Measurements from ENCODE around the gene MAPRE2.

MAPRE2 gene

DNA sequence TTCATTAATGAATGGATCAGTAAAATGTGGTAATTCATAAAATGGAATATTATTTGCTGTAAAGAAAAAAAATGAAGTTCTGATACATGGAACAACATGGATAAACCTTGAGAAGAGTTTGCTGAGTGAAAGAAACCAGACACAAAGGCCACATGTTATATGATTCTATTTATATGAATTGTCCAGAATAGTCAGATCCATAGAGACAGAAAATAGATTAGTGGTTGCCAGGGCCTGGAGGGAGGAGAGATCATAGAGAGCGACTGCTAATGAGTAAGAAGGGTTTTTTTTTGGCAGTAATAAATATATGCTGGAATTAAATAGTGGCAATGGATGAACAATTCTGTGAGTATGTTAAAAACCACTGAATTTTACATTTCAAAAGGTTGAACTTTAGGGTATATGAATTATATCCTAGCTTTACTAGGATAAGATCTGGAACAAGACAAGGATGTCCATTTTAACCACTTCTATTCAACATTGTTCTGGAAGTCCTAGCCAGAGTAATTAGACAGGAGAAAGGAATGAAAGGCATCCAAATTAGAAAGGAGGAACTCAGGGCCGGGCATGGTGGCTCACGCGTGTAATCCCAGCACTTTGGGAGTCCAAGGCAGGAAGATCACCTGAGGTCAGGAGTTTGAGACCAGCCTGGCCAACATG is 48.8 kb downstream of the MAPRE2 start:
- TF ChIP-seq, protein P1, sequence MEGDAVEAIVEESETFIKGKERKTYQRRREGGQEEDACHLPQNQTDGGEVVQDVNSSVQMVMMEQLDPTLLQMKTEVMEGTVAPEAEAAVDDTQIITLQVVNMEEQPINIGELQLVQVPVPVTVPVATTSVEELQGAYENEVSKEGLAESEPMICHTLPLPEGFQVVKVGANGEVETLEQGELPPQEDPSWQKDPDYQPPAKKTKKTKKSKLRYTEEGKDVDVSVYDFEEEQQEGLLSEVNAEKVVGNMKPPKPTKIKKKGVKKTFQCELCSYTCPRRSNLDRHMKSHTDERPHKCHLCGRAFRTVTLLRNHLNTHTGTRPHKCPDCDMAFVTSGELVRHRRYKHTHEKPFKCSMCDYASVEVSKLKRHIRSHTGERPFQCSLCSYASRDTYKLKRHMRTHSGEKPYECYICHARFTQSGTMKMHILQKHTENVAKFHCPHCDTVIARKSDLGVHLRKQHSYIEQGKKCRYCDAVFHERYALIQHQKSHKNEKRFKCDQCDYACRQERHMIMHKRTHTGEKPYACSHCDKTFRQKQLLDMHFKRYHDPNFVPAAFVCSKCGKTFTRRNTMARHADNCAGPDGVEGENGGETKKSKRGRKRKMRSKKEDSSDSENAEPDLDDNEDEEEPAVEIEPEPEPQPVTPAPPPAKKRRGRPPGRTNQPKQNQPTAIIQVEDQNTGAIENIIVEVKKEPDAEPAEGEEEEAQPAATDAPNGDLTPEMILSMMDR (IDR thresholded peaks at IDR 0.05) = no peak
- no peak overlapping the region for H3K27ac ChIP-seq
- no peak overlapping the region for H3K4me3 ChIP-seq (ENCODE audit: low read depth in 1 of 2, low read length in 1 of 2)

DNA sequence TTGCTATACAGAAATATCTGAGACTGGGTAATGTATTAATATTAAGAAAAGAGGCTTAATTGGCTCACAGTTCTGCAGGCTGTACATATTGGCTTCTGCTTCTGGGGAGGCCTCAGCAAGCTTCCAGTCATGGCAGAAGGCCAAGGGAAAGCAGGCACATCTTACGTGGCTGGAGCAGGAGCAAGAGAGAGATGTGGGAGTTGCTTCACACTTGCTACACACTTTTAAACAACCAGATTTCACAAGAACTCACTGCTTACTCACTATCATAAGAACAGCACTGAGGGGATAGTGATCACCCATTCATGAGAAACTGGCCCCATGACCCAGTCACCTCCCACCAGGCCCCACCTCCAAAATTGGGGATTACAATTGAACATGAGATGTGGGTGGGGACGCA is 50.6 kb downstream of the MAPRE2 start:
- TF ChIP-seq, protein P1 (IDR thresholded peaks at IDR 0.05) = no peak
- Histone ChIP-seq H3K9me3 (no peaks in the 10 kb centered on the region), H3K4me1 (ENCODE audit: control insufficient read depth in 1 of 2, insufficient read depth in 1 of 2, low read depth in 1 of 2, low read length in 1 of 2) (peaks cover 4 to 6% of the 10 kb centered on the region in 2 experiments), H3K27me3 (no peaks in the 10 kb centered on the region), H3K4me3 (ENCODE audit: low read depth in 1 of 2, low read length in 1 of 2) (no peak overlapping the region), H3K27ac (no peak overlapping the region), H3K36me3 (no peaks in the 10 kb centered on the region)

More for the DNA sequence above, 48.8 kb downstream of the MAPRE2 start:
- Histone ChIP-seq H3K9me3 (no peaks in the 10 kb centered on the region), H3K27me3 (no peaks in the 10 kb centered on the region), H3K36me3 (no peaks in the 10 kb centered on the region), H3K4me1 (ENCODE audit: control insufficient read depth in 1 of 2, insufficient read depth in 1 of 2, low read depth in 1 of 2, low read length in 1 of 2) (peaks cover 4 to 6% of the 10 kb centered on the region in 2 experiments)

DNA sequence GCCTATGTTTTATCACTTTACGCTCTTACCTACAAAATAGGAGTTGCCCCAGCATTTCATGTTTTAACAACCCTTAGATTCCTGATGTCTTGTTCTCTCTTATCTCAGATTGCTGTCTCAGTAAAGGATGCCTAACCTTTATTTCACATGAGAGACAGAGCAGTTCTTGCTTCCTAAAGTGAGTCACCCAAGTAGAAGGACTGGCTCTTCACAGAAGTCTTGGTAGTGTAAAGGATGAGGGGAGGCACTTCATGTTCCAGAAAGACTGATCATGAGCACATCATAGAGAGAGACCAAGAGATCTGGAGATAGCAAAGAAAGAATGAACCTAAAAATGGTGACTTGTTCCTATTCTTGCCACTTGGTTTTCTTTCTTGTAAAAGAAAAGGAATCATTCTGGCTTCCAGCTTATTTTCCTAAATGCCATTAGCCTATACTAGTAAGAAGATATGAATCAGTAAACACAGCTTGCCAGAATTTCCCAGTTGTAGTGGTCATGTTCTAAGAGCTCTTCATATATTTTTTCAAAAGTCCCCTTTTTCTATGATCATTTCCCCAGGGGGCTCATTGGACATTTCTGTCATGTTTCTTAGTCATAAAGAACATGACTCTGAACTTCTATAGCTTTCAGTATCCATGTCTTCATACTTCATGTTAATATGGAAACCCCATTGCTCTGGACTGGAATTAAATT is 54.9 kb downstream of the MAPRE2 start:
- Histone ChIP-seq H3K27ac (no peak overlapping the region), H3K36me3 (no peaks in the 10 kb centered on the region), H3K9me3 (no peaks in the 10 kb centered on the region), H3K27me3 (no peaks in the 10 kb centered on the region), H3K4me1 (ENCODE audit: control insufficient read depth in 1 of 2, insufficient read depth in 1 of 2, low read depth in 1 of 2, low read length in 1 of 2) (peaks cover 4 to 6% of the 10 kb centered on the region in 2 experiments), H3K4me3 (ENCODE audit: low read depth in 1 of 2, low read length in 1 of 2) (no peak overlapping the region)
- TF ChIP-seq, protein P1 (IDR thresholded peaks at IDR 0.05) = no peak

DNA sequence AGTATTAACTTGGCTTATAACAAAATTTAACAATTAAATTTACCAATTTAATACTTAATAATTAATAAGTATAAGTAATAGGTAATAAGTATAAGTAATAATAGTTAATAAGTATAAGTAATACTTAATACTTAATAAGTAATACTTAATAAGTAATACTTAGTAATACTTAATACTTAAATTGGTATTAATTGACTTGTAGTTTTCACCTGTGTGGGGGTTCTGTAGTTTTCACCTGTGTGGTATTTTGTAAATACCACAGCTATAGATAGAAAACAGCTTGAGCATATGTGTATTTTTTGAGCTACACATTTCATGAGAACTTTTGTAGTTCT is 55.4 kb downstream of the MAPRE2 start:
- Histone ChIP-seq H3K4me3 (ENCODE audit: low read depth in 1 of 2, low read length in 1 of 2) (no peak overlapping the region), H3K27me3 (no peaks in the 10 kb centered on the region)

DNA sequence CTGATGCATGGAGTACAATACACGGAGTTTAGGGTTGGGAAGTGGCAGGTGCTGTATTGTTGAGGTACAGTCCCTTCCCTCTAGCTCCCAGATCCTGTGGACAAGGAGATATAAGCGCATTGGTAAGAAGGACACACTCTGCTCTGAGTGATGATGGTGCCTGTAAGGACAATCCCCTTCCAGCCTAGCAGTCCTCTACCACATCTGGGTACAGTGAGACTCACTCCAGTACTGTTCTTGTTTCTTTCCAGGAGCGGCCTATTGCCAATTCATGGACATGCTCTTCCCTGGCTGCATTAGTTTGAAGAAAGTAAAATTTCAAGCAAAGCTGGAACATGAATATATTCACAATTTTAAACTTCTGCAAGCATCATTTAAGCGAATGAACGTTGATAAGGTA is 56.0 kb downstream of the MAPRE2 start:
- Histone ChIP-seq H3K27ac (no peak overlapping the region), H3K27me3 (no peaks in the 10 kb centered on the region), H3K36me3 (peaks cover 5% of the 10 kb centered on the region), H3K4me1 (ENCODE audit: control insufficient read depth in 1 of 2, insufficient read depth in 1 of 2, low read depth in 1 of 2, low read length in 1 of 2) (no peaks in the 10 kb centered on the region), H3K9me3 (no peaks in the 10 kb centered on the region), H3K4me3 (ENCODE audit: low read depth in 1 of 2, low read length in 1 of 2) (no peak overlapping the region)
- TF ChIP-seq, protein P1 (IDR thresholded peaks at IDR 0.05) = no peak

More for the DNA sequence above, 55.4 kb downstream of the MAPRE2 start:
- no peaks in the 10 kb centered on the region for H3K36me3 ChIP-seq
- TF ChIP-seq, protein P1 (IDR thresholded peaks at IDR 0.05) = no peak
- H3K27ac ChIP-seq = no peak overlapping the region
- H3K4me1 ChIP-seq (ENCODE audit: control insufficient read depth in 1 of 2, insufficient read depth in 1 of 2, low read depth in 1 of 2, low read length in 1 of 2) = peaks cover 4 to 5% of the 10 kb centered on the region in 2 experiments
- no peaks in the 10 kb centered on the region for H3K9me3 ChIP-seq
